A204.1 (cell line): Measurements from ENCODE around the gene FGF14.

ENCODE experiments used
- FAIRE-seq: peaks from 2 replicates; lab custom pipeline; 2012; peaks lifted over from hg19 to GRCh38; lab: Jason Lieb, UNC

FGF14 gene

GRCh38 chr13:102250448-102250847, 151.4 kb downstream of the FGF14 start:
- FAIRE-seq = no peak

- no peak for FAIRE-seq
Observed at GRCh38 chr13:102244607-102245227, 157.1 kb downstream of the FGF14 start.

- no peak for FAIRE-seq
Observed at GRCh38 chr13:102240110-102240509, 161.7 kb downstream of the FGF14 start.

GRCh38 chr13:102237230-102237629, 164.6 kb downstream of the FGF14 start:
- FAIRE-seq = no peak

GRCh38 chr13:102236830-102237229, 165.0 kb downstream of the FGF14 start:
- no peak for FAIRE-seq

GRCh38 chr13:102236341-102236740, 165.5 kb downstream of the FGF14 start:
- FAIRE-seq = no peak

GRCh38 chr13:102235689-102236088, 166.2 kb downstream of the FGF14 start:
- FAIRE-seq = no peak

- FAIRE-seq = no peak
Observed at GRCh38 chr13:102234618-102235017, 167.2 kb downstream of the FGF14 start.

- no peak for FAIRE-seq
Observed at GRCh38 chr13:102233566-102234208, 168.2 kb downstream of the FGF14 start.

GRCh38 chr13:102231479-102231878, 170.4 kb downstream of the FGF14 start:
- FAIRE-seq = no peak

- FAIRE-seq = no peak
Observed at GRCh38 chr13:102227741-102228140, 174.1 kb downstream of the FGF14 start.

GRCh38 chr13:102226591-102226990, 175.3 kb downstream of the FGF14 start:
- FAIRE-seq = no peak

- no peak for FAIRE-seq
Observed at GRCh38 chr13:102225892-102226291, 176.0 kb downstream of the FGF14 start.

- no peak for FAIRE-seq
Observed at GRCh38 chr13:102220681-102221228, 181.1 kb downstream of the FGF14 start.

- FAIRE-seq = no peak
Observed at GRCh38 chr13:102214956-102215355, 186.9 kb downstream of the FGF14 start.

- no peak for FAIRE-seq
Observed at GRCh38 chr13:102212729-102213128, 189.1 kb downstream of the FGF14 start.

- FAIRE-seq = no peak
Observed at GRCh38 chr13:102208347-102208746, 193.5 kb downstream of the FGF14 start.

- no peak for FAIRE-seq
Observed at GRCh38 chr13:102207680-102208342, 194.0 kb downstream of the FGF14 start.

GRCh38 chr13:102203718-102204117, 198.1 kb downstream of the FGF14 start:
- no peak for FAIRE-seq

- no peak for FAIRE-seq
Observed at GRCh38 chr13:102198418-102199311, 203.2 kb downstream of the FGF14 start.

GRCh38 chr13:102197193-102197592, 204.7 kb downstream of the FGF14 start:
- no peak for FAIRE-seq
